ENCODE measurements around the gene SFN. TPM values are rescaled to one million over a fixed set of nuclear protein-coding genes. Genes with fewer than 3 reads are reported as not detected.

SFN gene
- total and polyA plus RNA-seq, 2 of the 13 experiments (the other 11 are each of a cell fraction or from before 2014, with no cell fraction given) = 4.3 to 5.6 TPM

DNA sequence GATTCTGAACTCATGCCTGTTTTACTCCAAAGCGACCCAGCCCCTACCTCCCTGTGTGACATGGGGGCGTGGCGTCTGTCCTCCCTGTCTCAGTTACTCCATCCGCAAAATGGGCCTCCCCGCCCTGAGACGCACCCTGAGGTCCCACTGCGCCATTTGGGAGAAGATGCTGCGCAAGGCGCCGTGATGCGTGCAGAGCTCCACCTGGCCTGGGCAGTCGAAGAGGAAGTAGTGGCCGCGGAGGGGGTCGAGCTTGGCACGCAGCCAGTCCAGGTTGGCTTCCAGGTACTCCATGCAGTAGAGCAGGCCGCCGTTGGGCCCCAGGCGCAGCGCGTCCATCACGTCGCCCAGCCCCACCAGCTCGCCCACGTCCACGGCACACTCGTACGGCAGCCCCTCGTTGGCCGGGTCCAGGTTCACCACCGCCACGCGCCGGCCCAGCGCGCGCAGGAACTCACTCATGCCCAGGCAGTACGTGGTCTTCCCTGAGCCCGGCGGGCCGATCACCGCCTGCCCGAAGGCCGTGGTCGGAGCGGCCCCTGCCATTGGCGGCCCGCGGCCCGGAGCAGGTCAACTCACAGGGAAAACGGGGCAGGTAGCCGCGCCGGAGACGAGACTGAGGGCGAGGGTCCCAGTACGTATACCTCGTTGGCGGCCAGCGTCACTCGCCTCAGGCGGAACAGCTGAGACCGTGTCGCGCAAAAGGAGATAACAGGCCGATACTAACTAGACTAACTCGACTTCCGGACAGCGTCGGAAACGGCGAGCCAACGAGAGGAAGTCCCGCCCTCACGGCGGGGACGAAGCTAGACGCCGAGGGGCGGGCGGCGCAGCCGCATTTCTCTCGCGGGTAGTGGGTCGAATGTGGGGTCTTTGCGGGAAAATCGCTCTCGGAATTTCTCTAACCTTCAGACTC lies 26.9 kb downstream of the SFN start, which contains the start of gene GPN2 (continued):
- TF ChIP-seq, protein P1, sequence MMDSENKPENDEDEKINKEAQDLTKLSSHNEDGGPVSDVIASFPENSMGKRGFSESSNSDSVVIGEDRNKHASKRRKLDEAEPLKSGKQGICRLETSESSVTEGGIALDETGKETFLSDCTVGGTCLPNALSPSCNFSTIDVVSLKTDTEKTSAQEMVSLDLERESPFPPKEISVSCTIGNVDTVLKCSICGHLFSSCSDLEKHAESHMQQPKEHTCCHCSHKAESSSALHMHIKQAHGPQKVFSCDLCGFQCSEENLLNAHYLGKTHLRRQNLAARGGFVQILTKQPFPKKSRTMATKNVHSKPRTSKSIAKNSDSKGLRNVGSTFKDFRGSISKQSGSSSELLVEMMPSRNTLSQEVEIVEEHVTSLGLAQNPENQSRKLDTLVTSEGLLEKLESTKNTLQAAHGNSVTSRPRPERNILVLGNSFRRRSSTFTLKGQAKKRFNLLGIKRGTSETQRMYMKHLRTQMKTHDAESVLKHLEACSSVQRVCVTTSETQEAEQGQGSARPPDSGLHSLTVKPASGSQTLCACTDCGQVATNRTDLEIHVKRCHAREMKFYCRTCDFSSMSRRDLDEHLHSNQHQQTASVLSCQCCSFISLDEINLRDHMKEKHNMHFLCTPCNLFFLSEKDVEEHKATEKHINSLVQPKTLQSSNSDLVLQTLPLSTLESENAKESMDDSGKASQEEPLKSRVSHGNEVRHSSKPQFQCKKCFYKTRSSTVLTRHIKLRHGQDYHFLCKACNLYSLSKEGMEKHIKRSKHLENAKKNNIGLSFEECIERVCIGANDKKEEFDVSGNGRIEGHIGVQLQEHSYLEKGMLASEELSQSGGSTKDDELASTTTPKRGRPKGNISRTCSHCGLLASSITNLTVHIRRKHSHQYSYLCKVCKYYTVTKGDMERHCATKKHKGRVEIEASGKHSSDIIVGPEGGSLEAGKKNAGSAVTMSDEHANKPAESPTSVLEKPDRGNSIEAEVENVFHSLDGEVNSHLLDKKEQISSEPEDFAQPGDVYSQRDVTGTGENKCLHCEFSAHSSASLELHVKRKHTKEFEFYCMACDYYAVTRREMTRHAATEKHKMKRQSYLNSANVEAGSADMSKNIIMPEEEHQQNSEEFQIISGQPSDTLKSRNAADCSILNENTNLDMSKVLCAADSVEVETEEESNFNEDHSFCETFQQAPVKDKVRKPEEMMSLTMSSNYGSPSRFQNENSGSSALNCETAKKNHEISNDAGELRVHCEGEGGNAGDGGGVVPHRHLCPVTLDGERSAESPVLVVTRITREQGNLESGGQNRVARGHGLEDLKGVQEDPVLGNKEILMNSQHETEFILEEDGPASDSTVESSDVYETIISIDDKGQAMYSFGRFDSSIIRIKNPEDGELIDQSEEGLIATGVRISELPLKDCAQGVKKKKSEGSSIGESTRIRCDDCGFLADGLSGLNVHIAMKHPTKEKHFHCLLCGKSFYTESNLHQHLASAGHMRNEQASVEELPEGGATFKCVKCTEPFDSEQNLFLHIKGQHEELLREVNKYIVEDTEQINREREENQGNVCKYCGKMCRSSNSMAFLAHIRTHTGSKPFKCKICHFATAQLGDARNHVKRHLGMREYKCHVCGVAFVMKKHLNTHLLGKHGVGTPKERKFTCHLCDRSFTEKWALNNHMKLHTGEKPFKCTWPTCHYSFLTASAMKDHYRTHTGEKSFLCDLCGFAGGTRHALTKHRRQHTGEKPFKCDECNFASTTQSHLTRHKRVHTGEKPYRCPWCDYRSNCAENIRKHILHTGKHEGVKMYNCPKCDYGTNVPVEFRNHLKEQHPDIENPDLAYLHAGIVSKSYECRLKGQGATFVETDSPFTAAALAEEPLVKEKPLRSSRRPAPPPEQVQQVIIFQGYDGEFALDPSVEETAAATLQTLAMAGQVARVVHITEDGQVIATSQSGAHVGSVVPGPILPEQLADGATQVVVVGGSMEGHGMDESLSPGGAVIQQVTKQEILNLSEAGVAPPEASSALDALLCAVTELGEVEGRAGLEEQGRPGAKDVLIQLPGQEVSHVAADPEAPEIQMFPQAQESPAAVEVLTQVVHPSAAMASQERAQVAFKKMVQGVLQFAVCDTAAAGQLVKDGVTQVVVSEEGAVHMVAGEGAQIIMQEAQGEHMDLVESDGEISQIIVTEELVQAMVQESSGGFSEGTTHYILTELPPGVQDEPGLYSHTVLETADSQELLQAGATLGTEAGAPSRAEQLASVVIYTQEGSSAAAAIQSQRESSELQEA (CRISPR knock-in tag; IDR thresholded peaks at IDR 0.05; ENCODE audit: not compliant biosample characterization) = peak; percentile 87
- peak; percentile 54; the same call in 1 of the 2 replicates for TF ChIP-seq ZNF567 (CRISPR knock-in tag; IDR thresholded peaks at IDR 0.05; ENCODE audit: borderline replicate concordance)
- TF ChIP-seq SETDB1 (CRISPR knock-in tag; IDR thresholded peaks at IDR 0.05; ENCODE audit: borderline replicate concordance) = no peak
- TF ChIP-seq ATRX (CRISPR knock-in tag; IDR thresholded peaks at IDR 0.05; ENCODE audit: borderline replicate concordance) = no peak
- 0 out of 2 replicates have a peak, but pooled peaks have one; percentile 19 for TF ChIP-seq ZSCAN20 (CRISPR knock-in tag; IDR thresholded peaks at IDR 0.05; ENCODE audit: borderline replicate concordance)
- TF ChIP-seq, protein P2, sequence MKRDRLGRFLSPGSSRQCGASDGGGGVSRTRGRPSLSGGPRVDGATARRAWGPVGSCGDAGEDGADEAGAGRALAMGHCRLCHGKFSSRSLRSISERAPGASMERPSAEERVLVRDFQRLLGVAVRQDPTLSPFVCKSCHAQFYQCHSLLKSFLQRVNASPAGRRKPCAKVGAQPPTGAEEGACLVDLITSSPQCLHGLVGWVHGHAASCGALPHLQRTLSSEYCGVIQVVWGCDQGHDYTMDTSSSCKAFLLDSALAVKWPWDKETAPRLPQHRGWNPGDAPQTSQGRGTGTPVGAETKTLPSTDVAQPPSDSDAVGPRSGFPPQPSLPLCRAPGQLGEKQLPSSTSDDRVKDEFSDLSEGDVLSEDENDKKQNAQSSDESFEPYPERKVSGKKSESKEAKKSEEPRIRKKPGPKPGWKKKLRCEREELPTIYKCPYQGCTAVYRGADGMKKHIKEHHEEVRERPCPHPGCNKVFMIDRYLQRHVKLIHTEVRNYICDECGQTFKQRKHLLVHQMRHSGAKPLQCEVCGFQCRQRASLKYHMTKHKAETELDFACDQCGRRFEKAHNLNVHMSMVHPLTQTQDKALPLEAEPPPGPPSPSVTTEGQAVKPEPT (CRISPR knock-in tag; IDR thresholded peaks at IDR 0.05; ENCODE audit: low read depth) = no peak
- TF ChIP-seq ZNF451 (CRISPR knock-in tag; IDR thresholded peaks at IDR 0.05) = peak; percentile 93
- TF ChIP-seq, protein P3, sequence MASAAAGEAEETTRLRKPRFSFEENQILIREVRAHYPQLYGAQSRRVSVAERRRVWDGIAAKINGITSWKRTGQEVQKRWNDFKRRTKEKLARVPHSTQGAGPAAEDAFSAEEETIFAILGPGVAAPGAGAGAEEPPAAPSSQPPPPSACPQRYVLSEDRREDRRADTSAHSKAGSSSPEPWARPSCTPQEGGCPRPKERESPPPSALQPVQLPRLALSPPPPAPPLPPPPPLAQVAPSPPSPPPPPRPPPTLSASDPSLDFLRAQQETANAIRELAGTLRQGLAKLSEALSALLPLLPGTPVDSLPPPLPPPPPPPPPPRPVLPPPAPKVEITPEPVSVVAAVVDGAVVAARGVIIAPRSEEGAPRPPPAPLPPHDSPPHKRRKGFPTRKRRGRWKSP (CRISPR knock-in tag; IDR thresholded peaks at IDR 0.05) = peak; percentile 60; the same call in 1 of the 2 replicates
- TF ChIP-seq, protein P4, sequence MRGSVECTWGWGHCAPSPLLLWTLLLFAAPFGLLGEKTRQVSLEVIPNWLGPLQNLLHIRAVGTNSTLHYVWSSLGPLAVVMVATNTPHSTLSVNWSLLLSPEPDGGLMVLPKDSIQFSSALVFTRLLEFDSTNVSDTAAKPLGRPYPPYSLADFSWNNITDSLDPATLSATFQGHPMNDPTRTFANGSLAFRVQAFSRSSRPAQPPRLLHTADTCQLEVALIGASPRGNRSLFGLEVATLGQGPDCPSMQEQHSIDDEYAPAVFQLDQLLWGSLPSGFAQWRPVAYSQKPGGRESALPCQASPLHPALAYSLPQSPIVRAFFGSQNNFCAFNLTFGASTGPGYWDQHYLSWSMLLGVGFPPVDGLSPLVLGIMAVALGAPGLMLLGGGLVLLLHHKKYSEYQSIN (CRISPR knock-in tag; IDR thresholded peaks at IDR 0.05; ENCODE audit: borderline replicate concordance) = no peak
- TF ChIP-seq ZNF367 (CRISPR knock-in tag; IDR thresholded peaks at IDR 0.05; ENCODE audit: borderline replicate concordance) = no peak
- TF ChIP-seq, protein P5, sequence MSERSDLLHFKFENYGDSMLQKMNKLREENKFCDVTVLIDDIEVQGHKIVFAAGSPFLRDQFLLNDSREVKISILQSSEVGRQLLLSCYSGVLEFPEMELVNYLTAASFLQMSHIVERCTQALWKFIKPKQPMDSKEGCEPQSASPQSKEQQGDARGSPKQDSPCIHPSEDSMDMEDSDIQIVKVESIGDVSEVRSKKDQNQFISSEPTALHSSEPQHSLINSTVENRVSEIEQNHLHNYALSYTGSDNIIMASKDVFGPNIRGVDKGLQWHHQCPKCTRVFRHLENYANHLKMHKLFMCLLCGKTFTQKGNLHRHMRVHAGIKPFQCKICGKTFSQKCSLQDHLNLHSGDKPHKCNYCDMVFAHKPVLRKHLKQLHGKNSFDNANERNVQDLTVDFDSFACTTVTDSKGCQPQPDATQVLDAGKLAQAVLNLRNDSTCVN (CRISPR knock-in tag; IDR thresholded peaks at IDR 0.05; ENCODE audit: borderline replicate concordance) = 0 out of 2 replicates have a peak, but pooled peaks have one; percentile 18
- TF ChIP-seq CCDC6 (CRISPR knock-in tag; IDR thresholded peaks at IDR 0.05) = no peak

Measured in HepG2 (cell line).